NCI-H2171 treated with DMSO at 0.1 percent for 48 hours (cell line): ENCODE data around the gene LYZL6.

ENCODE experiments used
- DNase-seq: peaks from one replicate; lab custom pipeline; 2025; lab: John Stamatoyannopoulos, UW

LYZL6 gene

GRCh38 chr17:35943537-35943936 lies at the start of gene LYZL6:
Gene LYZL6, minus strand, starts transcription at chr17:35943713. Its CDS starts 4,357 bp downstream, at chr17:35939356.
- no peak for DNase-seq

- DNase-seq = no peak
These were observed 47.6 kb upstream of the LYZL6 start for GRCh38 chr17:35991075-35991474.

- no peak for DNase-seq
These were observed 44.7 kb upstream of the LYZL6 start for GRCh38 chr17:35988164-35988563.

- DNase-seq = no peak
These were observed 43.1 kb upstream of the LYZL6 start, which contains the start of gene CCL14 for GRCh38 chr17:35986643-35987042. Gene CCL14, minus strand, starts transcription at chr17:35986729. Its CDS starts 80 bp downstream, at chr17:35986649.

- DNase-seq = no peak
These were observed 40.6 kb upstream of the LYZL6 start for GRCh38 chr17:35984140-35984539.

- DNase-seq = no peak
These were observed 39.1 kb upstream of the LYZL6 start for GRCh38 chr17:35982409-35983191.

- no peak for DNase-seq
These were observed 38.4 kb upstream of the LYZL6 start for GRCh38 chr17:35981908-35982330.

GRCh38 chr17:35981246-35981645 lies 37.7 kb upstream of the LYZL6 start, which contains the start of gene CCL16:
Gene CCL16, minus strand, starts transcription at chr17:35981497. Its CDS starts 77 bp downstream, at chr17:35981420.
- no peak for DNase-seq

- DNase-seq = no peak
These were observed 34.8 kb upstream of the LYZL6 start for GRCh38 chr17:35978346-35978745.

GRCh38 chr17:35977509-35977908 lies 34.0 kb upstream of the LYZL6 start:
- no peak for DNase-seq

GRCh38 chr17:35973333-35974260 lies 30.1 kb upstream of the LYZL6 start:
- no peak for DNase-seq

GRCh38 chr17:35972945-35973332 lies 29.4 kb upstream of the LYZL6 start:
- no peak for DNase-seq

- no peak for DNase-seq
These were observed 29.0 kb upstream of the LYZL6 start for GRCh38 chr17:35972535-35972934.

- no peak for DNase-seq
These were observed 28.6 kb upstream of the LYZL6 start for GRCh38 chr17:35972066-35972465.

GRCh38 chr17:35969558-35970380 lies 26.3 kb upstream of the LYZL6 start:
- DNase-seq = peak; percentile 65

- no peak for DNase-seq
These were observed 25.1 kb upstream of the LYZL6 start for GRCh38 chr17:35968520-35969054.

- DNase-seq = no peak
These were observed 21.8 kb upstream of the LYZL6 start for GRCh38 chr17:35965272-35965671.

- DNase-seq = no peak
These were observed 20.1 kb upstream of the LYZL6 start for GRCh38 chr17:35963663-35964062.

GRCh38 chr17:35953720-35954119 lies 10.2 kb upstream of the LYZL6 start:
- no peak for DNase-seq

GRCh38 chr17:35949401-35949800 lies 5.9 kb upstream of the LYZL6 start:
- DNase-seq = no peak

- no peak for DNase-seq
These were observed 4.6 kb upstream of the LYZL6 start for GRCh38 chr17:35948092-35948491.
